Gastroesophageal sphincter (tissue), 3 donors: ENCODE results near the gene LIMS1.

Experiments used
- EP300 ChIP-seq: sonication (generic); formaldehyde crosslinking; IDR thresholded peaks from one replicate; pipeline ENCODE4 v1.6.1; 2017; ENCODE audit warnings: antibody characterized with exemption, mild to moderate bottlenecking
- TF ChIP-seq, protein P1 (sequence below), 4 experiments: fragments of 200-600 bp in 2 of 4; fragments of 450-650 bp in 2 of 4; sonication (generic) in 1 of 4; IDR thresholded peaks; one replicate each; pipeline ENCODE4 v1.5.1; 2017 to 2019; ENCODE audit warnings: antibody characterized with exemption in 4 of 4, mild to moderate bottlenecking in 2 of 4, moderate library complexity in 2 of 4

DNA sequence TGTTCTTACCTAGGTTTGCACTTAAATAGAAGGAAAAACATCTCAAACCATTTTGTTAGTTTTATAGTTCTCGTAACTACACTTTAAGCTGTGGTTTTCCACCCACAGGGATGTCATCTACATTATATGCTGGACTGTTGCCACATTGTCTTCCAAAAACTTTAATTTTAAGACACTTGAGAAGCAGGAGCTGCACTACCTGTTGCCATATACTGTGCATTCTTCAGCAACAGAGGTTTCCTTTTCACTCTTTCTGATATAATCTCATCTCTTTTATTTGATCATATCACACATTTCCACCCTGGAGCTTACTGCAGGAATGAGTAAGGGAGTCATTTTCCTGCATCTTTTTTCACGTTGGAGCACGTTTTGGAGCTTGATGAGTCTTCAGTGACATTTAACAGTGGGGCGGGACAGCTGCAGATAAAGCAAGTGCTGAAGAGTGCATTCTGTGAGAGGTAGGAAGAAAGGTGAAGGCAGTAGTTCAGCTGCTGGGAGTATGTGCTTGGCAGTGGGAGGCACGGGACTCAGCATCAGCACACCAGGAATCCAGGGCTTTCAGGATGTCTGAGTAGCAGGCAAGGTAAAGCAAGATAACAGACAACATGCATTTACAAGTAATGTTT lies 3.8 kb downstream of the LIMS1 start:
- no peak for TF ChIP-seq EP300
- TF ChIP-seq, protein P1, sequence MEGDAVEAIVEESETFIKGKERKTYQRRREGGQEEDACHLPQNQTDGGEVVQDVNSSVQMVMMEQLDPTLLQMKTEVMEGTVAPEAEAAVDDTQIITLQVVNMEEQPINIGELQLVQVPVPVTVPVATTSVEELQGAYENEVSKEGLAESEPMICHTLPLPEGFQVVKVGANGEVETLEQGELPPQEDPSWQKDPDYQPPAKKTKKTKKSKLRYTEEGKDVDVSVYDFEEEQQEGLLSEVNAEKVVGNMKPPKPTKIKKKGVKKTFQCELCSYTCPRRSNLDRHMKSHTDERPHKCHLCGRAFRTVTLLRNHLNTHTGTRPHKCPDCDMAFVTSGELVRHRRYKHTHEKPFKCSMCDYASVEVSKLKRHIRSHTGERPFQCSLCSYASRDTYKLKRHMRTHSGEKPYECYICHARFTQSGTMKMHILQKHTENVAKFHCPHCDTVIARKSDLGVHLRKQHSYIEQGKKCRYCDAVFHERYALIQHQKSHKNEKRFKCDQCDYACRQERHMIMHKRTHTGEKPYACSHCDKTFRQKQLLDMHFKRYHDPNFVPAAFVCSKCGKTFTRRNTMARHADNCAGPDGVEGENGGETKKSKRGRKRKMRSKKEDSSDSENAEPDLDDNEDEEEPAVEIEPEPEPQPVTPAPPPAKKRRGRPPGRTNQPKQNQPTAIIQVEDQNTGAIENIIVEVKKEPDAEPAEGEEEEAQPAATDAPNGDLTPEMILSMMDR (IDR thresholded peaks at IDR 0.05), result no peak
